KMS-11 (cell line): ENCODE data around the gene ARID4A.

Experiments
- H2AFZ ChIP-seq: fragments of 200-600 bp; sonication (generic); 2 replicates; pipeline ENCODE4 v1.6.1; 2016; ENCODE audit warnings: antibody characterized with exemption, mixed run types, low read depth
- H3K27ac ChIP-seq: fragments of 200-600 bp; sonication (generic); 2 replicates; pipeline ENCODE4 v1.6.1; 2016; ENCODE audit warnings: mild to moderate bottlenecking, mixed run types
- H3K27me3 ChIP-seq: fragments of 200-600 bp; sonication (generic); 2 replicates; pipeline ENCODE4 v1.6.1; 2017; ENCODE audit warnings: mild to moderate bottlenecking, low read depth, mixed run types, moderate library complexity; ENCODE audit not compliant: insufficient read depth
- H3K36me3 ChIP-seq: fragments of 200-600 bp; sonication (generic); 2 replicates; pipeline ENCODE4 v1.6.1; 2017; ENCODE audit warnings: mild to moderate bottlenecking, mixed run types; ENCODE audit not compliant: insufficient read depth
- H3K4me1 ChIP-seq: fragments of 200-600 bp; sonication (generic); 2 replicates; pipeline ENCODE4 v1.6.1; 2016; ENCODE audit warnings: mild to moderate bottlenecking, low read depth, mixed run types; ENCODE audit not compliant: poor library complexity, severe bottlenecking
- H3K4me2 ChIP-seq: fragments of 200-600 bp; sonication (generic); 2 replicates; pipeline ENCODE4 v1.7.0; 2016; ENCODE audit warnings: mild to moderate bottlenecking, mixed run types
- H3K4me3 ChIP-seq: fragments of 200-600 bp; sonication (generic); IDR thresholded peaks from 2 replicates; pipeline ENCODE4 v1.6.1; 2017; ENCODE audit warnings: low read depth, low read length, mixed read lengths; ENCODE audit not compliant: insufficient read depth
- H3K79me2 ChIP-seq: fragments of 200-600 bp; sonication (generic); 2 replicates; pipeline ENCODE4 v1.6.1; 2016; ENCODE audit warnings: low read depth, mixed run types; ENCODE audit not compliant: insufficient read depth
- H3K9ac ChIP-seq: fragments of 200-600 bp; sonication (generic); 2 replicates; pipeline ENCODE4 v1.6.1; 2016; ENCODE audit warnings: mild to moderate bottlenecking, mixed run types
- H4K20me1 ChIP-seq: fragments of 200-600 bp; sonication (generic); 2 replicates; pipeline ENCODE4 v1.6.1; 2016; ENCODE audit warnings: mild to moderate bottlenecking, mixed run types; ENCODE audit not compliant: insufficient read depth
- CTCF ChIP-seq: fragments of 200-600 bp; sonication (generic); conservative IDR thresholded peaks from 2 replicates; pipeline ENCODE4 v1.6.1; 2017; ENCODE audit warnings: low read depth, mild to moderate bottlenecking, antibody characterized with exemption, low read length, moderate library complexity, mixed read lengths

ARID4A gene

GRCh38 chr14:58294201-58294600, 4.2 kb upstream of the ARID4A start:
- Histone ChIP-seq H2AFZ (no peak overlapping the region), H3K27ac (no peak overlapping the region), H3K36me3 (peaks cover 4% of the 10 kb centered on the region; the same call in 1 of the 2 replicates), H3K4me3 (no peak overlapping the region), H3K9ac (no peak overlapping the region), H3K79me2 (peaks cover 64% of the 10 kb centered on the region), H3K4me1 (peaks cover 11% of the 10 kb centered on the region), H3K27me3 (no peaks in the 10 kb centered on the region), H3K4me2 (no peak overlapping the region), H4K20me1 (no peaks in the 10 kb centered on the region)
- no peak for TF ChIP-seq CTCF

- Histone ChIP-seq H3K27ac (peak overlapping the region; percentile 96; the same call in 1 of the 2 replicates), H3K4me2 (peak overlapping the region; percentile 82), H3K4me3 (no peak overlapping the region), H3K36me3 (no peaks in the 10 kb centered on the region), H2AFZ (no peak overlapping the region), H3K9ac (peak overlapping the region; percentile 88; the same call in 1 of the 2 replicates), H3K4me1 (peaks cover 19% of the 10 kb centered on the region), H3K79me2 (peaks cover 76% of the 10 kb centered on the region), H3K27me3 (no peaks in the 10 kb centered on the region), H4K20me1 (no peaks in the 10 kb centered on the region)
- no peak for TF ChIP-seq CTCF
Measured at GRCh38 chr14:58296726-58297125, 1.6 kb upstream of the ARID4A start.

GRCh38 chr14:58297412-58297761, 968 bp upstream of the ARID4A start:
- H3K27ac ChIP-seq = peak overlapping the region; percentile 96
- H4K20me1 ChIP-seq = no peaks in the 10 kb centered on the region
- peaks cover 74% of the 10 kb centered on the region for H3K79me2 ChIP-seq
- no peaks in the 10 kb centered on the region for H3K27me3 ChIP-seq
- H3K4me1 ChIP-seq = peaks cover 19% of the 10 kb centered on the region
- no peaks in the 10 kb centered on the region for H3K36me3 ChIP-seq
- peak overlapping the region; percentile 53; the same call in 1 of the 2 replicates for H2AFZ ChIP-seq
- TF ChIP-seq CTCF = no peak
- H3K9ac ChIP-seq = peak overlapping the region; percentile 88
- no peak overlapping the region for H3K4me3 ChIP-seq
- H3K4me2 ChIP-seq = peak overlapping the region; percentile 82; the same call in 1 of the 2 replicates

- Histone ChIP-seq H3K36me3 (no peaks in the 10 kb centered on the region), H3K9ac (peak overlapping the region; percentile 88; the same call in 1 of the 2 replicates), H3K27ac (peak overlapping the region; percentile 96), H4K20me1 (no peaks in the 10 kb centered on the region), H3K4me2 (peak overlapping the region; percentile 82; the same call in 1 of the 2 replicates), H2AFZ (peak overlapping the region; percentile 53; the same call in 1 of the 2 replicates), H3K79me2 (peaks cover 68% of the 10 kb centered on the region), H3K4me1 (peaks cover 19% of the 10 kb centered on the region), H3K27me3 (no peaks in the 10 kb centered on the region), H3K4me3 (no peak overlapping the region)
- no peak for TF ChIP-seq CTCF
Measured at GRCh38 chr14:58297762-58298476, 436 bp upstream of the ARID4A start.
